PC-3 (cell line): Measurements from ENCODE around the gene TANGO6. TPM values are rescaled to one million over a fixed set of nuclear protein-coding genes. Genes with fewer than 3 reads are reported as not detected.

Source experiments
- ATAC-seq: fragments of 200-7000 bp; cut with Tn5 transposase; 2 replicates; pipeline ENCODE4 v1.9.1; 2020; ENCODE audit warnings: mild to moderate bottlenecking, moderate library complexity
- BruUV-seq: library from RNA; stranded (reverse); fragments of 400-500 nt; replicated peaks from 2 replicates; lab custom pipeline; 2021; lab: Mats Ljungman, UMichigan
- CTCF ChIA-PET: fragments of 300-600 bp; sonication (Branson Sonifier 250); formaldehyde crosslinking; loops from one replicate; lab custom pipeline; 2022; ENCODE audit warnings: antibody characterized with exemption; lab: Charles Lee
- POLR2A ChIA-PET: fragments of 300-600 bp; sonication (Branson Sonifier 250); formaldehyde crosslinking; loops from one replicate; lab custom pipeline; 2022; ENCODE audit warnings: antibody characterized with exemption; ENCODE audit not compliant: unreplicated experiment; lab: Charles Lee
- DNase-seq: peaks from one replicate; pipeline ENCODE4 v3.0.0-alpha.2; 2015
- H2AFZ ChIP-seq: fragments of 300-600 bp; sonication (generic); 2 replicates; pipeline ENCODE4 v1.6.0; 2016; ENCODE audit warnings: antibody characterized with exemption, low read length
- H3F3A ChIP-seq: fragments of 300-600 bp; sonication (generic); one replicate; pipeline ENCODE4 v1.6.0; 2017; ENCODE audit warnings: antibody characterized with exemption, low read length, control low read depth, mild to moderate bottlenecking; ENCODE audit not compliant: unreplicated experiment
- H3K27ac ChIP-seq: fragments of 300-600 bp; sonication (generic); 2 replicates; pipeline ENCODE4 v1.5.1; 2016; ENCODE audit warnings: mild to moderate bottlenecking, low read length
- H3K27me3 ChIP-seq: fragments of 300-600 bp; sonication (generic); 2 replicates; pipeline ENCODE4 v1.6.1; 2016; ENCODE audit warnings: low read length, mixed read lengths
- H3K36me3 ChIP-seq: fragments of 300-600 bp; sonication (generic); 2 replicates; pipeline ENCODE4 v1.6.1; 2016; ENCODE audit warnings: low read depth, mixed run types, low read length, mixed read lengths
- H3K4me1 ChIP-seq: fragments of 300-600 bp; sonication (generic); 2 replicates; pipeline ENCODE4 v1.5.1; 2016; ENCODE audit warnings: low read length; ENCODE audit not compliant: insufficient read depth
- H3K4me2 ChIP-seq: fragments of 300-600 bp; sonication (generic); 2 replicates; pipeline ENCODE4 v1.6.0; 2016; ENCODE audit warnings: low read length
- H3K4me3 ChIP-seq: fragments of 300-600 bp; sonication (generic); 2 replicates; pipeline ENCODE4 v1.5.1; 2016; ENCODE audit warnings: mild to moderate bottlenecking, low read length, mixed read lengths
- H3K79me2 ChIP-seq: fragments of 300-600 bp; sonication (generic); 2 replicates; pipeline ENCODE4 v1.6.1; 2017; ENCODE audit warnings: low read length, mixed read lengths
- H3K9ac ChIP-seq: fragments of 300-600 bp; sonication (generic); 2 replicates; pipeline ENCODE4 v1.6.0; 2016; ENCODE audit warnings: mild to moderate bottlenecking, low read length
- H3K9me2 ChIP-seq: fragments of 300-600 bp; sonication (generic); replicated peaks from 2 replicates; pipeline ENCODE4 v1.6.1; 2016; ENCODE audit warnings: mixed run types, low read length, mixed read lengths
- H3K9me3 ChIP-seq: fragments of 300-600 bp; sonication (generic); 2 replicates; pipeline ENCODE4 v1.6.1; 2016; ENCODE audit warnings: low read length, mixed read lengths
- H4K20me1 ChIP-seq: fragments of 300-600 bp; sonication (generic); 2 replicates; pipeline ENCODE4 v1.6.1; 2016; ENCODE audit warnings: low read length, mixed read lengths
- CTCF ChIP-seq: fragments of 300-600 bp; sonication (generic); conservative IDR thresholded peaks from 2 replicates; pipeline ENCODE4 v1.5.1; 2017; ENCODE audit warnings: antibody characterized with exemption, low read depth, mild to moderate bottlenecking, low read length
- EZH2 ChIP-seq: fragments of 300-600 bp; sonication (generic); IDR thresholded peaks from one replicate; pipeline ENCODE4 v1.6.1; 2017; ENCODE audit warnings: antibody characterized with exemption, mild to moderate bottlenecking, low read length; ENCODE audit not compliant: unreplicated experiment
- EZH2phosphoT487 ChIP-seq: fragments of 300-600 bp; sonication (generic); IDR thresholded peaks from 2 replicates; pipeline ENCODE4 v1.6.1; 2018; ENCODE audit warnings: mild to moderate bottlenecking, antibody characterized with exemption, low read length, borderline replicate concordance
- intact Hi-C: fragments of 100-400 bp; cut with micrococcal nuclease; formaldehyde crosslinking; loops from 2 replicates; pipeline ENCODE4 v1.9.0; 2023
- total RNA-seq: library from RNA; depleted of rRNA; stranded (reverse); fragments of >200 nt; gene quantifications from 2 replicates; pipeline ENCODE4 v1.2.3, GENCODE V29; 2014

TANGO6 gene
- total RNA-seq, 1 experiment from 2014 or later = 9.4 TPM

DNA sequence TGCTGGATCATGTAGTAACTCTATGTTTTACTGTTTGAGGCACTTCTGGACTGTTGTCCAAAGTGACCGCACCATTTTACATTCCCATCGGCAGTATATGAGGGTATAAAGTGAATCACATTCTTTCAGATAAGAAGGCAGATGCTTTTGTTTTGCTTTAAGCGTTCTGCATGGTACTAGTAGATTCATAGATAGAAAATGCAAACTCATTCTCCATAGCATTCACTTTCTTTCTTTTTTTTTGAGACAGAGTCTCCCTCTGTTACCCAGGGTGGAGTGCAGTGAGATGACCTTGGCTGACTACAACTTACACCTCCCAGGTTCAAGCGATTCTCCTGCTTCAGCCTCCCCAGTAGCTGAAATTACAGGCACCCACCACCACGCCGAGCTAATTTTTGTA lies 40.4 kb downstream of the TANGO6 start:
- POLR2A ChIA-PET = no interaction called here
- no peaks in the 10 kb centered on the region for H4K20me1 ChIP-seq
- CTCF ChIA-PET = no interaction called here

DNA sequence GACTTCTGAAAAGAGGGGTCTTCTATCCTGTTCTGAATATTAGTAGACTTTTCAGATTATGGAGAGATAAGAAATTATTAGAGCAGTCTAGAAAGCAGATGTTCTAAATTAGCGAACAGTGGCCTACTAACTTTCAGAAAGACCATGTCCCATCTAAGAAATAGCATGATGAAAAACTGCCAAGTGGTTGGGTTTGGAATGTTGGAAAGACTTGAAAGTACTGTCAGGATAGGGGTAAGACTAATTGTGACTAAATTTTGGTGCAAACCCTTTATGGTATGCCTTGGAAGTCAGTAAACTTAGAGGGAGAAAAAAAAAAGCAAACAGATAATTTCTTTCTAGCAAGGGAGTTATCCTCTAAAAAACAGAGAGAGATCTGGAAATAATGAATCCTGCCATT lies 41.1 kb downstream of the TANGO6 start:
- H3F3A ChIP-seq = no peaks in the 10 kb centered on the region
- no peak for TF ChIP-seq EZH2phosphoT487
- TF ChIP-seq CTCF = no peak
- TF ChIP-seq EZH2 = no peak
- no peaks in the 10 kb centered on the region for H3K9me3 ChIP-seq
- no peaks in the 10 kb centered on the region for H3K36me3 ChIP-seq
- BruUV-seq = no TSS peak
- no peak overlapping the region for H3K4me3 ChIP-seq
- no peaks in the 10 kb centered on the region for H3K4me1 ChIP-seq
- no peak for ATAC-seq
- DNase-seq = no peak
- no peaks in the 10 kb centered on the region for H3K9me2 ChIP-seq
- no peaks in the 10 kb centered on the region for H4K20me1 ChIP-seq
- H3K27me3 ChIP-seq = no peaks in the 10 kb centered on the region
- no peak overlapping the region for H3K27ac ChIP-seq
- CTCF ChIA-PET = no interaction called here
- POLR2A ChIA-PET = no interaction called here
- no peak overlapping the region for H2AFZ ChIP-seq
- no peak overlapping the region for H3K9ac ChIP-seq
- intact Hi-C loops = no loop called here
- H3K4me2 ChIP-seq = no peak overlapping the region
- H3K79me2 ChIP-seq = no peaks in the 10 kb centered on the region

More for the DNA sequence above, 40.4 kb downstream of the TANGO6 start:
- TF ChIP-seq EZH2phosphoT487 (no peak), CTCF (no peak), EZH2 (no peak)
- no peaks in the 10 kb centered on the region for H3K4me1 ChIP-seq
- intact Hi-C loops = no loop called here
- H3K79me2 ChIP-seq = no peaks in the 10 kb centered on the region
- ATAC-seq = no peak
- H3F3A ChIP-seq = no peaks in the 10 kb centered on the region
- DNase-seq = no peak
- H3K27me3 ChIP-seq = no peaks in the 10 kb centered on the region
- no peak overlapping the region for H3K4me2 ChIP-seq
- H3K9me2 ChIP-seq = no peaks in the 10 kb centered on the region
- H3K27ac ChIP-seq = no peak overlapping the region
- no TSS peak for BruUV-seq
- no peak overlapping the region for H3K4me3 ChIP-seq
- H2AFZ ChIP-seq = no peak overlapping the region
- H3K36me3 ChIP-seq = no peaks in the 10 kb centered on the region
- no peak overlapping the region for H3K9ac ChIP-seq
- H3K9me3 ChIP-seq = no peaks in the 10 kb centered on the region

GRCh38 chr16:68884861-68885720 lies 41.8 kb downstream of the TANGO6 start:
- ATAC-seq = 0 out of 2 replicates have a peak, but pooled peaks have one; percentile 13
- Histone ChIP-seq H3K9ac (no peak overlapping the region), H3K4me2 (no peak overlapping the region), H4K20me1 (no peaks in the 10 kb centered on the region), H3K27me3 (no peaks in the 10 kb centered on the region), H3K79me2 (no peaks in the 10 kb centered on the region), H3K4me3 (no peak overlapping the region), H3K4me1 (no peaks in the 10 kb centered on the region), H2AFZ (no peak overlapping the region), H3K27ac (no peak overlapping the region), H3K9me2 (no peaks in the 10 kb centered on the region), H3F3A (no peaks in the 10 kb centered on the region), H3K9me3 (no peaks in the 10 kb centered on the region), H3K36me3 (no peaks in the 10 kb centered on the region)
- intact Hi-C loops = no loop called here
- DNase-seq = no peak
- ChIA-PET POLR2A (interaction anchor here (0.7 kb wide), 1 partner anchor 13 kb away, joined by 5 read pairs; no protein-coding TSS in a partner anchor), CTCF (no interaction called here)
- TF ChIP-seq EZH2 (no peak), CTCF (no peak), EZH2phosphoT487 (no peak)
- BruUV-seq = no TSS peak
